WTC11 (cell line): ENCODE data around the gene NSUN4.

ENCODE experiments used
- CREM ChIP-seq: sonication (generic); formaldehyde crosslinking; IDR thresholded peaks from 2 replicates; pipeline ENCODE4 v1.8.1; 2022; ENCODE audit warnings: mild to moderate bottlenecking, missing genetic modification reagents, moderate library complexity
- E2F5 ChIP-seq: sonication (generic); formaldehyde crosslinking; IDR thresholded peaks from 2 replicates; pipeline ENCODE4 v1.8.1; 2022; ENCODE audit warnings: mild to moderate bottlenecking, moderate library complexity, missing genetic modification reagents
- RORB ChIP-seq: fragments of 250-450 bp; sonication (Bioruptor Pico); IDR thresholded peaks from 2 replicates; pipeline ENCODE4 v1.9.0; 2021; ENCODE audit warnings: mild to moderate bottlenecking
- ZNF317 ChIP-seq: sonication (generic); formaldehyde crosslinking; IDR thresholded peaks from 2 replicates; pipeline ENCODE4 v1.8.1; 2023; ENCODE audit warnings: low read depth, mild to moderate bottlenecking, moderate library complexity, missing genetic modification reagents, borderline replicate concordance
- TF ChIP-seq, protein P1 (sequence below): fragments of 200-600 bp; IDR thresholded peaks from 2 replicates; pipeline ENCODE4 v1.8.0; 2022; ENCODE audit warnings: antibody characterized with exemption

GRCh38 chr1:46410156-46411009, 69.8 kb downstream of the NSUN4 start:
- TF ChIP-seq ZNF317 (CRISPR knock-in tag) (no peak), E2F5 (no peak), RORB (no peak), CREM (CRISPR knock-in tag) (no peak)
- TF ChIP-seq, protein P1, sequence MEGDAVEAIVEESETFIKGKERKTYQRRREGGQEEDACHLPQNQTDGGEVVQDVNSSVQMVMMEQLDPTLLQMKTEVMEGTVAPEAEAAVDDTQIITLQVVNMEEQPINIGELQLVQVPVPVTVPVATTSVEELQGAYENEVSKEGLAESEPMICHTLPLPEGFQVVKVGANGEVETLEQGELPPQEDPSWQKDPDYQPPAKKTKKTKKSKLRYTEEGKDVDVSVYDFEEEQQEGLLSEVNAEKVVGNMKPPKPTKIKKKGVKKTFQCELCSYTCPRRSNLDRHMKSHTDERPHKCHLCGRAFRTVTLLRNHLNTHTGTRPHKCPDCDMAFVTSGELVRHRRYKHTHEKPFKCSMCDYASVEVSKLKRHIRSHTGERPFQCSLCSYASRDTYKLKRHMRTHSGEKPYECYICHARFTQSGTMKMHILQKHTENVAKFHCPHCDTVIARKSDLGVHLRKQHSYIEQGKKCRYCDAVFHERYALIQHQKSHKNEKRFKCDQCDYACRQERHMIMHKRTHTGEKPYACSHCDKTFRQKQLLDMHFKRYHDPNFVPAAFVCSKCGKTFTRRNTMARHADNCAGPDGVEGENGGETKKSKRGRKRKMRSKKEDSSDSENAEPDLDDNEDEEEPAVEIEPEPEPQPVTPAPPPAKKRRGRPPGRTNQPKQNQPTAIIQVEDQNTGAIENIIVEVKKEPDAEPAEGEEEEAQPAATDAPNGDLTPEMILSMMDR, result no peak
